ENCODE data around the gene LRFN2. TPM values are rescaled to one million over a fixed set of nuclear protein-coding genes. Genes with fewer than 3 reads are reported as not detected.

Gene LRFN2
- total RNA-seq, 2 experiments from 2014 or later = not detected

DNA sequence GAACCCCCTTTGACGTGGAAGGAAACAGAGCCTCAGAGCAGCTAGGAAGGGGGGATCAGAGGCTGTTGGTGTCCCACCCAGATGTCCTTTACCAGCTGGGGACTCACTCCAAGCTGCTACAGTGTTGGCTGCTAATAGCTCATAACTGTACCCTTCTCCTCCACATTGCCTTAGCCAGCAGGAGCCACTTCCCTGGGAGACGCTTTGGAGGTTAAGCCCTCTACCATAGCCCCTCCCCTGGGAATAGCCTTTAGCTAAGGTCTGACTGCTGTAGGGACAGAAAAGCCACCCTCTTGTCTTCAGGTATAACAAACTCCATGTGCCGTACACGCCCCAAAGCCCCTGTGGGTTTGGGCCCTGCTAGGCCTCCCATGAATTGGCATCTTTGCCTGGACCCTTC, 238.6 kb downstream of the LRFN2 start:
- no peaks in the 10 kb centered on the region for H3K27me3 Mint-ChIP-seq

DNA sequence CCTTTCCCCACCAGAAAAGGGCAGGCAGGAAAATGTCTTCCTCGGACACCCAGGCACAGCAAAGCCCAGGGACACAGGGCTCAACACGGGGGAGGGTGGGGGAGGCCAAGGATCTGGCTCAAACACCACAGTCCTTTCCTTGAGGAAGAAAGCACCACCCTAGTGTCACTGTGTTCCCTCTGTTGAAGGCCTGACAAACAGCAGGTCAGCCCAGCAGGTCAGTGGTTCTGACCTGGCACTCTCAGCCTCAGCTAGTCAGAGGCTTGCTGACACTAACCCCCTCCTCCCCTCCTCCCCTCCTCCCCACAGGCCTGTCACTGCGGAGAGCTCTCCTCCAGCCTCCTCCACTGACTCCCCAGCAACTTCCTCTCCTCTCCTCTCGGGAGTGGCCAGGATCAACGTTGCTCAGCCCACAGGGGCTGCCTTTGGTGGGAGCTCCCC, 239.6 kb downstream of the LRFN2 start:
- no peak for DNase-seq
- Mint-ChIP-seq H3K4me1 (ENCODE audit: low read depth) (no peaks in the 10 kb centered on the region), H3K9me3 (no peaks in the 10 kb centered on the region), H3K27ac (no peak overlapping the region), H3K36me3 (ENCODE audit: low read depth) (no peaks in the 10 kb centered on the region), H3K4me3 (no peak overlapping the region), H3K27me3 (no peaks in the 10 kb centered on the region)
- Histone ChIP-seq H3K27me3 (ENCODE audit: control insufficient read depth in 1 of 2, insufficient read depth in 2 of 2, low read length in 2 of 2) (no peaks in the 10 kb centered on the region), H3K9me3 (ENCODE audit: control insufficient read depth in 1 of 2, insufficient read depth in 1 of 2, low read length in 2 of 2) (no peaks in the 10 kb centered on the region), H3K4me3 (ENCODE audit: low read length) (no peak overlapping the region), H3K36me3 (ENCODE audit: insufficient read depth, low read length) (no peaks in the 10 kb centered on the region), H3K27ac (ENCODE audit: low read depth in 1 of 2, low read length in 2 of 2) (no peak overlapping the region), H3K4me1 (ENCODE audit: insufficient read depth, low read length) (no peaks in the 10 kb centered on the region)
- TF ChIP-seq, protein P1, sequence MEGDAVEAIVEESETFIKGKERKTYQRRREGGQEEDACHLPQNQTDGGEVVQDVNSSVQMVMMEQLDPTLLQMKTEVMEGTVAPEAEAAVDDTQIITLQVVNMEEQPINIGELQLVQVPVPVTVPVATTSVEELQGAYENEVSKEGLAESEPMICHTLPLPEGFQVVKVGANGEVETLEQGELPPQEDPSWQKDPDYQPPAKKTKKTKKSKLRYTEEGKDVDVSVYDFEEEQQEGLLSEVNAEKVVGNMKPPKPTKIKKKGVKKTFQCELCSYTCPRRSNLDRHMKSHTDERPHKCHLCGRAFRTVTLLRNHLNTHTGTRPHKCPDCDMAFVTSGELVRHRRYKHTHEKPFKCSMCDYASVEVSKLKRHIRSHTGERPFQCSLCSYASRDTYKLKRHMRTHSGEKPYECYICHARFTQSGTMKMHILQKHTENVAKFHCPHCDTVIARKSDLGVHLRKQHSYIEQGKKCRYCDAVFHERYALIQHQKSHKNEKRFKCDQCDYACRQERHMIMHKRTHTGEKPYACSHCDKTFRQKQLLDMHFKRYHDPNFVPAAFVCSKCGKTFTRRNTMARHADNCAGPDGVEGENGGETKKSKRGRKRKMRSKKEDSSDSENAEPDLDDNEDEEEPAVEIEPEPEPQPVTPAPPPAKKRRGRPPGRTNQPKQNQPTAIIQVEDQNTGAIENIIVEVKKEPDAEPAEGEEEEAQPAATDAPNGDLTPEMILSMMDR (IDR thresholded peaks at IDR 0.05) = no peak
- ChIA-PET POLR2A (no interaction called here), CTCF (no interaction called here)
- no peak for ATAC-seq (ENCODE audit: poor library complexity)
- intact Hi-C loops (cut with DNase I, micrococcal nuclease) = no loop called here

More for the DNA sequence above, 238.6 kb downstream of the LRFN2 start:
- ChIA-PET CTCF (no interaction called here), POLR2A (no interaction called here)
- H3K4me1 ChIP-seq (ENCODE audit: insufficient read depth, low read length) = no peaks in the 10 kb centered on the region
- intact Hi-C loops (cut with DNase I, micrococcal nuclease) = no loop called here
- H3K36me3 Mint-ChIP-seq (ENCODE audit: low read depth) = no peaks in the 10 kb centered on the region
- DNase-seq = peak in 1 of 14 experiments; percentile 6
- ATAC-seq (ENCODE audit: poor library complexity) = no peak
- H3K9me3 Mint-ChIP-seq = no peaks in the 10 kb centered on the region
- TF ChIP-seq, protein P1 (IDR thresholded peaks at IDR 0.05) = no peak
- H3K9me3 ChIP-seq (ENCODE audit: control insufficient read depth in 1 of 2, insufficient read depth in 1 of 2, low read length in 2 of 2) = no peaks in the 10 kb centered on the region
- no peak overlapping the region for H3K4me3 ChIP-seq (ENCODE audit: low read length)
- no peaks in the 10 kb centered on the region for H3K27me3 ChIP-seq (ENCODE audit: control insufficient read depth in 1 of 2, insufficient read depth in 2 of 2, low read length in 2 of 2)
- no peak overlapping the region for H3K4me3 Mint-ChIP-seq
- H3K4me1 Mint-ChIP-seq (ENCODE audit: low read depth) = no peaks in the 10 kb centered on the region
- H3K27ac Mint-ChIP-seq = no peak overlapping the region
- H3K36me3 ChIP-seq (ENCODE audit: insufficient read depth, low read length) = no peaks in the 10 kb centered on the region
- no peak overlapping the region for H3K27ac ChIP-seq (ENCODE audit: low read depth in 1 of 2, low read length in 2 of 2)

DNA sequence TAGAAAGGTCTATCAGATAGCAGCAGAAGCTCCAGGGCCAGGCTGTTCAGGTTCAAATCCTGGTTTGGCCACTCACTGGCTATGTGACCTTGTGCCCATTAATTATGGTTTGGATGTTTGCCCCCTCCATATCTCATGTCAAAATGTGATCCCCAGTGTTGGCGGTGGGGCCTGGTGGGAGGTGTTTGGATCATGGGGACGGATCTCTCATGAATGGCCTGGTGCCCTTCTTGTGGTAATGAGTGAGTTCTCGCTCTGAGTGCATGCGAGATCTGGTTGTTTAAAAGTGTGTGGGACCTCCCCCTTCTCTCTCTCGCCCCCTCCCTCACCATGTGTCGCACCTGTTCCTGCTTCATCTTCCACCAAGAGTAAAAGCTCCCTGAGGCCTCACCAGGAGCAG, 240.9 kb downstream of the LRFN2 start:
- no peaks in the 10 kb centered on the region for H3K9me3 Mint-ChIP-seq
- CTCF ChIA-PET = no interaction called here
- DNase-seq (no peak), ATAC-seq (ENCODE audit: poor library complexity) (no peak)
- no peaks in the 10 kb centered on the region for H3K36me3 Mint-ChIP-seq (ENCODE audit: low read depth)
- intact Hi-C loops (cut with DNase I, micrococcal nuclease) = no loop called here
- TF ChIP-seq, protein P1 (IDR thresholded peaks at IDR 0.05) = no peak
- Histone ChIP-seq H3K36me3 (ENCODE audit: insufficient read depth, low read length) (no peaks in the 10 kb centered on the region), H3K9me3 (ENCODE audit: control insufficient read depth in 1 of 2, insufficient read depth in 1 of 2, low read length in 2 of 2) (no peaks in the 10 kb centered on the region), H3K4me3 (ENCODE audit: low read length) (no peak overlapping the region), H3K4me1 (ENCODE audit: insufficient read depth, low read length) (no peaks in the 10 kb centered on the region), H3K27me3 (ENCODE audit: control insufficient read depth in 1 of 2, insufficient read depth in 2 of 2, low read length in 2 of 2) (no peaks in the 10 kb centered on the region), H3K27ac (ENCODE audit: low read depth in 1 of 2, low read length in 2 of 2) (no peak overlapping the region)
- no peaks in the 10 kb centered on the region for H3K4me1 Mint-ChIP-seq (ENCODE audit: low read depth)
- no peaks in the 10 kb centered on the region for H3K27me3 Mint-ChIP-seq
- POLR2A ChIA-PET = no interaction called here
- H3K27ac Mint-ChIP-seq = no peak overlapping the region
- H3K4me3 Mint-ChIP-seq = no peak overlapping the region
